HL-60 (cell line): ENCODE data around the gene DPM1.

Source experiments
- DNase-seq, 2 experiments: peaks; one replicate each; pipeline ENCODE4 v3.0.0-alpha.2; 2010 to 2020; ENCODE audit warnings: low read depth in 1 of 2, low spot score in 1 of 2
- H3K27ac ChIP-seq: fragments of 250-450 bp; sonication (Bioruptor Pico); replicated peaks from 2 replicates; pipeline ENCODE4 v1.5.1; 2020; ENCODE audit warnings: mild to moderate bottlenecking, moderate library complexity
- H3K27me3 ChIP-seq: fragments of 250-450 bp; sonication (Bioruptor Pico); 2 replicates; pipeline ENCODE4 v1.5.1; 2021; ENCODE audit warnings: mild to moderate bottlenecking, moderate library complexity; ENCODE audit not compliant: insufficient read depth, poor library complexity, severe bottlenecking
- H3K4me3 ChIP-seq: replicated peaks from 2 replicates; pipeline ENCODE4 v1.5.1; 2011; ENCODE audit warnings: mild to moderate bottlenecking, control low read depth, low read length; ENCODE audit not compliant: insufficient read depth
- CTCF ChIP-seq: IDR thresholded peaks from one replicate; pipeline ENCODE4 v1.5.1; 2011; ENCODE audit warnings: low read length, control low read depth, inconsistent platforms; ENCODE audit not compliant: insufficient read depth
- GABPA ChIP-seq: IDR thresholded peaks from 2 replicates; pipeline ENCODE4 v1.6.1; 2012; ENCODE audit warnings: low read depth
- POLR2AphosphoS5 ChIP-seq: IDR thresholded peaks from 2 replicates; pipeline ENCODE4 v1.6.1; 2012; ENCODE audit warnings: low read depth
- REST ChIP-seq: IDR thresholded peaks from 2 replicates; pipeline ENCODE4 v1.6.1; 2012; ENCODE audit warnings: low read depth; ENCODE audit not compliant: insufficient replicate concordance
- SPI1 ChIP-seq: IDR thresholded peaks from 2 replicates; pipeline ENCODE4 v1.6.1; 2012; ENCODE audit warnings: low read depth, mild to moderate bottlenecking, borderline replicate concordance

The DPM1 gene

GRCh38 chr20:50995506-50995905, 37.2 kb upstream of the DPM1 start:
- DNase-seq: no peak
- Histone ChIP-seq H3K4me3 (no peak overlapping the region), H3K27ac (no peak overlapping the region), H3K27me3 (peaks cover 3% of the 10 kb centered on the region)
- TF ChIP-seq REST (no peak), CTCF (no peak), GABPA (no peak), POLR2AphosphoS5 (no peak), SPI1 (no peak)

- Histone ChIP-seq H3K4me3 (no peak overlapping the region), H3K27me3 (peaks cover 3% of the 10 kb centered on the region), H3K27ac (no peak overlapping the region)
- DNase-seq: no peak
- no peak for TF ChIP-seq POLR2AphosphoS5
- no peak for TF ChIP-seq REST
- no peak for TF ChIP-seq SPI1
- no peak for TF ChIP-seq GABPA
- TF ChIP-seq CTCF: no peak
Measured at GRCh38 chr20:50993876-50994275, 35.5 kb upstream of the DPM1 start.

- DNase-seq: peak; percentile 32 to 53
- Histone ChIP-seq H3K4me3 (no peak overlapping the region), H3K27ac (no peak overlapping the region), H3K27me3 (no peaks in the 10 kb centered on the region)
- TF ChIP-seq REST (no peak), SPI1 (no peak), CTCF (peak; percentile 51), POLR2AphosphoS5 (no peak)
Measured at GRCh38 chr20:50992733-50993457, 34.6 kb upstream of the DPM1 start.
